NOMO-1 treated with dmso at 0.1 percent for 144 hours (cell line): ENCODE measurements around the gene TBC1D3B.
"Not testable (repeated sequence)": the region's sequence is repeated elsewhere in the genome, so short reads cannot be mapped to it uniquely, and the experiment has no call there.

Experiments
- DNase-seq: peaks from one replicate; lab custom pipeline; 2025; ENCODE audit not compliant: unreplicated experiment; lab: John Stamatoyannopoulos, UW

The TBC1D3B gene

DNA sequence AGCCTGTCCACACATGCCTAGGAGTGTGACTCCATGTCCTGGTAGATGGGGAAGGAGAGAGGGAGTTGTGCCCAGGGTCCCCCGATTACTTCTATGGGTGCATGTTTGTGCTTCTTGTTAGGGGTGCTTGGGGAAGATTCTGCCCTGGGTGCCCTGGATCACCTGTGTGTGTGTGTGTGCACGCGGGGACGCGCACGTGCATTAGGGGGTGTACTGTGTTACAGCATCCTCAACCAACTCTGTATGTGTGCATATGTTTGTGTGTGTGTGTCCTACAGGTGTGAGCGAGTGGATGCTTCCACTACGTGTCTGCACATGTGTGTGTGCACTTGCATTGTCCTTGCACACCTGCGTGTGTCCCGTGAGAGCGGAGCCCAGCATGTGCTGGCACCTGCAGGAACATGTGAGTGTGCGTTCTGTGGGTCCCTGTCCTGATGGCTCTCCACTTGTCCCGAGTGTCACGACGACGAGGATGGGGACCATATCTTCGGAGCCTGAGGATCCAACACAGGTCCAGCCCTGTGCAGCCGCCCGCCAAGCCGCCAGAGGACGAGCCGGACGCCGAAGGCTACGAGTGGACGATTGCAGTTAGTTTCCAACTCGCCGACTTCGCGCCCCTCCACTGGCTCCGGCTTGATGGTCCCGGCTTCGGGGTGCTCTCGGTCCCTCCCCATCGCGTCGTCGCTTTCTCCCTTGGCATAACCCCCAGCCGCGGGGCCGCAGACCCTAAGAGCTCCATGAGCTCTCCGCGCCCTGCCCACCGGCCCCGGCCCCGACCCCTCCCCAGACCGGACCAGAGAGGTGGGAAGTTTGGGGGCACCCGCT, 6.0 kb upstream of the TBC1D3B start:
- no peak for DNase-seq

DNA sequence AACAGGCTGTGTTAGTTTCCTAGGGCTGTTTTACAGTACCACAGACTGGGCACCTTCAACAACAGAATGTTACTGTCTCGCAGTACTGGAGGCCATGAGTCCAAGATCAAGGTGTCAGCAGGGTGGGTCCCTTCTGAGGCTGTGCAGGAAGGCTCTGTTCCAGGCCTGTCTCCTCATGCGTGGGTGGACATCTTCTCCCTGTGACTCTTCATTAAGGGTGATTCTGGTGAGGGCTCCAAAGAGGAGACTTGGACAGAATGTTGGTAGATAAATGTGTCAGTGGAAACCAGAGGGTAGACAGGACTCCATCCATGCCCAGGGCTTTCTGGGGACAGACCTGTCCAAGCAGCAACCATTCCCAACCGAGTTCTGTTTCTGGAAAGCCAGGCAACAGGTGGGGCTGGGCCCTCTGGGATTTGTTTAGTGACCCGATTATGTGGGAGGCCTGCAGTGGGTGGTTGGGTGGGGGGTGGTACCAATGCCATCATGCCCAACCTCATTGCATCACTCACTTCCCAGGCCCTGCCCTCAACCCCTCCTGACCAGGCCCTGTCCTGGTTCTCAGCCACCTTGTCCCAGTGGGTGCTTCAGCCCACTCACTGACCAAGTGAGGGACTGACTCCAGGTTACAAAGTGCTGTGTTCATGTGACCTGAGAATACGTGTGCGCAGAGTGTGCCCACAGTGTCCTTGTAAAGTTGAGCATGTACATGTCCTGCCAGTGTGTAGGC, 5.2 kb upstream of the TBC1D3B start:
- DNase-seq, result not testable (repeated sequence)

DNA sequence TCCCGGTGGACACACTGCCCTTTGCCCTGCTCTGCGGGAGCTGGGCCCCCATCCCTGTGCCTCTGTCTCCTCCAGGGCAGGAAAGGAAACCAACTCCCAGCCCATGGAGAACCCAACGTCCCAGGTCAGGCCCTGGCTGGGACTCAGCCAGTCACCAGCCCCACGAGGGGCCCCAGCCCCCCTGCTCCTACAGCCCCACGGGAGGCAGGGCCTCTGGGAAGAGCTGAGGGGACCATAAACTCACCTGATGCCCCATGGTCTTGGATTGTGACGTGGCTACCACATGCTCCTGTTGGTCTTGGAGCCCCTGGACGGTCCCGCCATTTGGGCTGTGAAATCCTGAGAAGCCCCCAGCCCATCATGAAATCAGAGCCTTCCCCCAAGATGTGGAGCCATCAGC, 7.6 kb downstream of the TBC1D3B start:
- not testable (repeated sequence) for DNase-seq

GRCh38 chr17:36153895-36154610, 22.4 kb downstream of the TBC1D3B start:
- DNase-seq, result peak; percentile 14

- DNase-seq, result no peak
Observed at GRCh38 chr17:36152639-36153120, 23.8 kb downstream of the TBC1D3B start.

GRCh38 chr17:36151891-36152638, 24.4 kb downstream of the TBC1D3B start:
- DNase-seq, result no peak

- DNase-seq, result peak; percentile 15
Observed at GRCh38 chr17:36149296-36149820, 27.1 kb downstream of the TBC1D3B start.

GRCh38 chr17:36148559-36149295, 27.7 kb downstream of the TBC1D3B start:
- DNase-seq, result peak; percentile 74

DNA sequence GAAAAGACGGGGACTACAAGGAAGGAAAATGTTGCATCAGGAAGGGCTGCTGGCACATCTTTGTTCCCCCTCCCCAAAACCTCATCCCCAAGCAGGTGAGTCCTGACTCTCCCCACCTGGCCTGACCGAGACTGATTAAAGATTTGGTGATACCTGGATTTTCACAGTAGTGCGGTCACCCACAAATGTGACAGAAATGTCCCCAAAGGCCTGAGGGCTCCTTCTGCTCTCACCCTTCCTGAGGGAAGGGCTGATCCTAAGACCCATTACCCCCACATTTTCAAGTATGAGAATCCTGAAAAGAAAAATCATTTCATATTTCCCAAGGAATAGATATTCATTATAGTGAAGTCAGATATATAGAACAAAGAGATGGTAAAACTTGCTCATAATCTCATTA, 28.8 kb downstream of the TBC1D3B start:
- no peak for DNase-seq

DNA sequence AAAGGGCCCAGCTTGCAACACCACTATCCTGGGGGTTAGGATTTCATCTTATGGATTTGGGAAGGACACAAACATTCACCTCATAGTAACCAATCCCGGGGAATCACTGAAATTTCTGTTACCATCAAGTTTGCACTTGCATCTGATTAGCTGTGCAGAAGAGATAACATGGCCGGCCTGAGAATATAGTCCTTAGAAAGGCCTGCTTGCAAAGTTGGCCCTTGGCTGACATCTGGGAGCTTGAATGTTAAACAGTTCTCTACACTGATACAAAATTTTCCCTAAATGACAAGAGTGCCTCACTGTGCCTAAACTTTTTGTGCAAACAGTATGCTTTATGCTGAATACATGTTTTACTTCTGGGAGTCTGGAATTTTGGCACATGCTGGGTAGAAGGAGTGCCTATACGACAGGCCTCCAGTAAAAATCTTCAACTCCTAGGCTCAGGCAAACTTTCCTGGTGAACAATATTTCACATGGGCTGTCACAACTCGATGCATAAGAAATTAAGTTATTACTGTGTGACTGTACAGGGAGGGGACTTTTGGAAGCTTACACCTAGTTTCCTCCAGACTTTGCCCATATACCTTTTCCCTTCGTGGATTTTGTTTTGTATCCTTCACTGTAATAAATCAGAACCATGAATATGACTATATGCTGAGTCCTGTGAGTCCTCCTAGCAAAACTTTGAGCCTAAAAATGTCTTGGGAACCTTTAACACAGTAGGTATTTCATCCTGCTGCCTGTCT, 31.3 kb downstream of the TBC1D3B start:
- DNase-seq, result no peak

DNA sequence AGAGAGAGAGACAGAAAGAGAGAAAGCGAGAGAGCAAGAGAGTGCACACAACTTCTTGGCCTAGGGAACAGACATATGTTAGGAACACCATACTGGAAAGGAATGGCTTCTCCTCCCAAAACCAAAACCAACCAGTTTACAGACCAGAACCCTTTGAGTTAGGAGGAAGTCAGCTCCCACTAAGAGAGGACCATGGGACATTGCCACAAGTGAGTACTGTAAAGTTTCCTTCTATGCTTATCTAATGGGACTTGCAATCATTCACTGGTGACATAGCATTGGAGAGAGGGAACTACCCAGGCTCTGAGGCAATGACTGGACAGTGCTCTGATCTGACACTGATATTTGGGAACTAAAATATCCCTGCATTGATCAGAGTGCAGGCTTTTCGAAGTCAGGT, 32.4 kb downstream of the TBC1D3B start:
- no peak for DNase-seq

GRCh38 chr17:36142806-36143205, 33.6 kb downstream of the TBC1D3B start:
- DNase-seq, result no peak

DNA sequence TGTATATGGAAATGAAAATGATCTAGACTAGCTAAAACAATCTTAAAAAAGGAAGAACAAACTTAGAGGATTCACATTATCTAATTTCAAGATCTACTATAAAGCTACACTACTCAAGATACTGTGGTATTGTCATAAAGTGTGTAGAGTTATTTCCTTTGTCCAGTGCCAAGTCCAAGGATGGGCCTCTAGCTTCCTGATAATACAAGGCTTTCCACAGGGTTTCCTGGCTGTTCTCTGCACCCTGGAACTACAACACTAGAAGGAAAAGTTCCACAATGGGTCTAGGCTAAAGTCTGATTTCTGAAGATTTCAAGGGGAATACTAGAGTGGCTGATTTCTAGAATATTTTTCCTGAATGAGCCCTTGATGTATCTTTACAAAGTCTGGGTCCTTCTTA, 34.2 kb downstream of the TBC1D3B start:
- no peak for DNase-seq

- no peak for DNase-seq
Observed at GRCh38 chr17:36136439-36136838, 40.0 kb downstream of the TBC1D3B start.

GRCh38 chr17:36136036-36136435, 40.4 kb downstream of the TBC1D3B start:
- DNase-seq, result peak; percentile 54

DNA sequence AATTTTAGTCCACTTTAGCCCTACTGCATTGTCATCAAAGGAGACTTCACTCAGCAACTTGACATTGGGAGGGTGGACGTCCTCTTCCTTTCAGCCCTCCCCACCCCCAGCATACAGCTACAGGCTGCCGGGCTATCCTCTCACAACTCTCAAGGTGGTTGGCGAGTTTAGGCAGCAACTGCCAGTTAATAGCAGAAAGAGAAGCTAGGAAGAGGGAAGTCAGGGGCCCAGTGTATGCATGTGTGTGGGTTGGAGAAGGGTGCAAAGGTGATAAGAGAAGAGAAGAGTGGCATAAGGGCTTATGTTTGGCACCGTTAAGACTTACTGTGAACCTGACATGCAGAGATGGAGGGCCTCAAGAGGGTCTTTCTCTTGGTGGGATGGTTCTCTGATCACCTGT, 41.0 kb downstream of the TBC1D3B start:
- peak; percentile 75 for DNase-seq

DNA sequence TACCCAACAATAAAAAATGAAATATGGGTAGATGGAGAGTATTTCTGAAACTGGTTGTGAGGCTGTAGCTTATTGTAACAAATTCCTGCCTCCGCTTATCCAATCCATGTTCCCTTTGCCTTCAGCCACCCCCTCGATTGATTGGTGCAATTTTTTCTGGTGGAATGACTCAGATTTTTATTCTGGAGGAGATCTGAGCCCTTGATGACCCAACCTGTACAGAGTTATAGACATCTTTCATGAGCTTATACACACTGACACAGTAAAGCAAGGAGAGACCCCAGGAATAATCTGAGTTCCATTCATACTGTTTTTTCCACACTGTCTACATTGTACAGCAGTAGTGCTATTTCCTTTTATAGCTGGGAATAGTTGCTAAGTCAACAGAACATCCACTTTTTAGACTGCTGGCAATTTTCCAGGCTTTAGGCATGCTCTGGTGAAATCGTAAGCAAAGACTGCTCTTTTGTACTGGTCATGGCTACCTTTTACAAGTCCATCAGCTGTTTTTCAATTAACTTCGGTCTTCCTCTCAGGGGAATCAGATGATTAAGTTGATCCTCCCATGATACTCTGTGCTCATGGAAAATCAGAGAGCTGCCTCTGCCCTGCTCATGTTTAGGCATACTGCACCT, 42.7 kb downstream of the TBC1D3B start:
- DNase-seq, result no peak

GRCh38 chr17:36132421-36132831, 44.0 kb downstream of the TBC1D3B start:
- DNase-seq, result no peak

DNA sequence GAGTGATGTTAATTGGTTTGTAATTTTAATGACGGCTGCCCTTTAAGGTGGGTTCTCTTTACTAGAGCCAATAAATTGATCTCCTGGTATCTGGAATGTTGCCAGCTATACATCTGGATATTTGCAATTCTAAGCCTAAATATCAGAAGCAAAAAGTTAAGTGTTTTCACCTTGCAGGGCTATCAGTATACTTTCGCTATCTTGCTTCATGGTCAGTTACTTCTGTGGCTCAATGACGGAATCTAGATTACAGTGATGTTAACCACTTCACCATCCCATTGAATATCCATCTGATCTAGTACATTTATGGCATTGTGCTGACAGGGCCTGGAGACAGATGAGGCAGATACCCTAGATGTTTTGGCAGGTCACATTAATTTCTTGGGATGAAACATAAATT, 44.5 kb downstream of the TBC1D3B start:
- DNase-seq, result no peak
